Progenitor cell of endocrine pancreas (in vitro differentiated cells): ENCODE results near the gene PTPRM. TPM values are rescaled to one million over a fixed set of nuclear protein-coding genes. Genes with fewer than 3 reads are reported as not detected.

Experiments used
- DNase-seq: peaks from one replicate; pipeline ENCODE4 v3.0.0; 2021; ENCODE audit warnings: low spot score; ENCODE audit not compliant: unreplicated experiment
- H3K27ac Mint-ChIP-seq: 2 replicates; pipeline ENCODE4 v1.8.0; 2021; ENCODE audit warnings: mild to moderate bottlenecking, moderate library complexity, mixed read lengths
- H3K27me3 Mint-ChIP-seq: 2 replicates; pipeline ENCODE4 v1.8.0; 2021; ENCODE audit warnings: mixed read lengths
- H3K36me3 Mint-ChIP-seq: 2 replicates; pipeline ENCODE4 v1.8.0; 2022; ENCODE audit warnings: mixed read lengths; ENCODE audit not compliant: insufficient read depth
- H3K4me1 Mint-ChIP-seq: 2 replicates; pipeline ENCODE4 v1.8.0; 2021; ENCODE audit warnings: low read depth, mixed read lengths
- H3K4me3 Mint-ChIP-seq: 2 replicates; pipeline ENCODE4 v1.8.0; 2021; ENCODE audit warnings: low read depth, mild to moderate bottlenecking, moderate library complexity, mixed read lengths
- H3K9me3 Mint-ChIP-seq: 2 replicates; pipeline ENCODE4 v1.8.0; 2021; ENCODE audit warnings: low read depth, mixed read lengths
- CTCF ChIP-seq: fragments of 200-600 bp; sonication (generic); IDR thresholded peaks from one replicate; pipeline ENCODE4 v1.5.0; 2021; ENCODE audit warnings: antibody characterized with exemption, mild to moderate bottlenecking; ENCODE audit not compliant: unreplicated experiment
- total RNA-seq: library from RNA; stranded (reverse); gene quantifications from 2 replicates; pipeline ENCODE4 v1.2.1, GENCODE V29; 2021

The PTPRM gene
- total RNA-seq, 1 donor from 2014 or later: 23.2 TPM

GRCh38 chr18:8139127-8139527 is 572.0 kb downstream of the PTPRM start:
- Mint-ChIP-seq H3K27ac (no peak overlapping the region), H3K4me1 (no peaks in the 10 kb centered on the region), H3K36me3 (peaks cover 1% of the 10 kb centered on the region), H3K4me3 (no peak overlapping the region), H3K27me3 (no peaks in the 10 kb centered on the region), H3K9me3 (no peaks in the 10 kb centered on the region)
- TF ChIP-seq CTCF: no peak
- no peak for DNase-seq

GRCh38 chr18:8139891-8140406 is 572.8 kb downstream of the PTPRM start:
- peaks cover 3% of the 10 kb centered on the region for H3K9me3 Mint-ChIP-seq
- DNase-seq: no peak
- no peak overlapping the region for H3K4me3 Mint-ChIP-seq
- H3K36me3 Mint-ChIP-seq: peaks cover 5% of the 10 kb centered on the region
- no peaks in the 10 kb centered on the region for H3K4me1 Mint-ChIP-seq
- H3K27me3 Mint-ChIP-seq: no peaks in the 10 kb centered on the region
- H3K27ac Mint-ChIP-seq: peak overlapping the region; percentile 33
- no peak for TF ChIP-seq CTCF

- H3K4me1 Mint-ChIP-seq: no peaks in the 10 kb centered on the region
- H3K27me3 Mint-ChIP-seq: no peaks in the 10 kb centered on the region
- H3K36me3 Mint-ChIP-seq: peaks cover 6% of the 10 kb centered on the region
- no peak for TF ChIP-seq CTCF
- H3K4me3 Mint-ChIP-seq: no peak overlapping the region
- peaks cover 3% of the 10 kb centered on the region for H3K9me3 Mint-ChIP-seq
- H3K27ac Mint-ChIP-seq: no peak overlapping the region
- no peak for DNase-seq
Measured at GRCh38 chr18:8140841-8141501, 573.9 kb downstream of the PTPRM start.

GRCh38 chr18:8142131-8142711 is 575.1 kb downstream of the PTPRM start:
- H3K4me1 Mint-ChIP-seq: no peaks in the 10 kb centered on the region
- TF ChIP-seq CTCF: no peak
- no peaks in the 10 kb centered on the region for H3K27me3 Mint-ChIP-seq
- H3K4me3 Mint-ChIP-seq: no peak overlapping the region
- peaks cover 10% of the 10 kb centered on the region for H3K9me3 Mint-ChIP-seq
- no peak for DNase-seq
- peaks cover 12% of the 10 kb centered on the region for H3K36me3 Mint-ChIP-seq
- no peak overlapping the region for H3K27ac Mint-ChIP-seq

GRCh38 chr18:8142932-8143331 is 575.8 kb downstream of the PTPRM start:
- Mint-ChIP-seq H3K4me1 (no peaks in the 10 kb centered on the region), H3K9me3 (peaks cover 15% of the 10 kb centered on the region), H3K4me3 (no peak overlapping the region), H3K27ac (no peak overlapping the region), H3K27me3 (no peaks in the 10 kb centered on the region), H3K36me3 (peaks cover 13% of the 10 kb centered on the region)
- DNase-seq: no peak
- no peak for TF ChIP-seq CTCF
